HG03095 (cell line): ENCODE results near the gene DLGAP1.
A peak's percentile ranks its signal among the peaks of the same experiment; 100 is the strongest.

Experiments used
- ATAC-seq: cut with Tn5 transposase; IDR thresholded peaks from one replicate; pipeline ENCODE4 v1.9.1; 2021; ENCODE audit warnings: moderate library complexity; ENCODE audit not compliant: unreplicated experiment

DLGAP1 gene

GRCh38 chr18:3526421-3527354 lies 928.4 kb downstream of the DLGAP1 start:
- peak; percentile 63 for ATAC-seq

- peak; percentile 67 for ATAC-seq
Observed at GRCh38 chr18:3525870-3526420, 929.2 kb downstream of the DLGAP1 start.

GRCh38 chr18:3524706-3525105 lies 930.4 kb downstream of the DLGAP1 start:
- no peak for ATAC-seq

- ATAC-seq = no peak
Observed at GRCh38 chr18:3520230-3521085, 934.6 kb downstream of the DLGAP1 start.

GRCh38 chr18:3514312-3515216 lies 940.5 kb downstream of the DLGAP1 start:
- ATAC-seq = no peak

- peak; percentile 84 for ATAC-seq
Observed at GRCh38 chr18:3513481-3513880, 941.6 kb downstream of the DLGAP1 start.

GRCh38 chr18:3511980-3512379 lies 943.1 kb downstream of the DLGAP1 start:
- no peak for ATAC-seq

- no peak for ATAC-seq
Observed at GRCh38 chr18:3510896-3511295, 944.2 kb downstream of the DLGAP1 start.

GRCh38 chr18:3510024-3510423 lies 945.1 kb downstream of the DLGAP1 start:
- ATAC-seq = no peak

GRCh38 chr18:3508576-3509549 lies 946.2 kb downstream of the DLGAP1 start:
- no peak for ATAC-seq

- ATAC-seq = no peak
Observed at GRCh38 chr18:3504637-3505036, 950.5 kb downstream of the DLGAP1 start.

GRCh38 chr18:3502650-3503049 lies 952.5 kb downstream of the DLGAP1 start:
- no peak for ATAC-seq

GRCh38 chr18:3500016-3500415 lies 955.1 kb downstream of the DLGAP1 start:
- no peak for ATAC-seq

GRCh38 chr18:3499501-3499900 lies 955.6 kb downstream of the DLGAP1 start:
- no peak for ATAC-seq

- ATAC-seq = no peak
Observed at GRCh38 chr18:3498698-3499471, 956.2 kb downstream of the DLGAP1 start.

GRCh38 chr18:3495691-3496430 lies 959.2 kb downstream of the DLGAP1 start:
- ATAC-seq = no peak

- ATAC-seq = no peak
Observed at GRCh38 chr18:3494569-3494968, 960.5 kb downstream of the DLGAP1 start.

- ATAC-seq = no peak
Observed at GRCh38 chr18:3494245-3494526, 960.9 kb downstream of the DLGAP1 start.
